HepG2 (cell line): ENCODE data around the gene NEK3. TPM values are rescaled to one million over a fixed set of nuclear protein-coding genes. Genes with fewer than 3 reads are reported as not detected.
A peak's percentile ranks its signal among the peaks of the same experiment; 100 is the strongest.

ENCODE experiments used
- ATF7-NPFF ChIP-seq: sonication (generic); formaldehyde crosslinking; IDR thresholded peaks from 2 replicates; pipeline ENCODE4 v1.8.1; 2023; ENCODE audit warnings: mild to moderate bottlenecking, low read depth, missing genetic modification reagents, moderate library complexity
- BCL3 ChIP-seq: sonication (generic); formaldehyde crosslinking; IDR thresholded peaks from 2 replicates; pipeline ENCODE4 v1.5.1; 2020; ENCODE audit warnings: mild to moderate bottlenecking, missing genetic modification reagents, moderate library complexity
- CENPT ChIP-seq: sonication (generic); formaldehyde crosslinking; IDR thresholded peaks from 2 replicates; pipeline ENCODE4 v1.8.0; 2022; ENCODE audit warnings: low read depth, mild to moderate bottlenecking, moderate library complexity, missing genetic modification reagents
- DBP ChIP-seq: sonication (generic); formaldehyde crosslinking; IDR thresholded peaks from 2 replicates; pipeline ENCODE4 v1.4.0; 2020; ENCODE audit warnings: missing genetic modification reagents; ENCODE audit errors: not compliant biosample characterization
- IKZF5 ChIP-seq: IDR thresholded peaks from 2 replicates; pipeline ENCODE4 v1.6.1; 2018; ENCODE audit warnings: missing genetic modification reagents, mild to moderate bottlenecking, missing compliant biosample characterization
- MED1 ChIP-seq: sonication (generic); formaldehyde crosslinking; IDR thresholded peaks from 2 replicates; pipeline ENCODE4 v1.4.0; 2020; ENCODE audit warnings: missing genetic modification reagents
- MXI1 ChIP-seq: IDR thresholded peaks from 3 replicates; pipeline ENCODE4 v1.6.1; 2012; ENCODE audit warnings: low read depth, low read length, inconsistent platforms, borderline replicate concordance
- MYNN ChIP-seq: sonication (generic); formaldehyde crosslinking; IDR thresholded peaks from 2 replicates; pipeline ENCODE4 v1.4.0; 2020; ENCODE audit warnings: mild to moderate bottlenecking, low read depth, missing genetic modification reagents
- MZF1 ChIP-seq: sonication (generic); formaldehyde crosslinking; IDR thresholded peaks from 2 replicates; pipeline ENCODE4 v1.8.1; 2023; ENCODE audit warnings: mild to moderate bottlenecking, missing genetic modification reagents, borderline replicate concordance
- PBX3 ChIP-seq: sonication (generic); formaldehyde crosslinking; IDR thresholded peaks from 2 replicates; pipeline ENCODE4 v1.8.1; 2023; ENCODE audit warnings: missing genetic modification reagents, inconsistent platforms, borderline replicate concordance
- RAD51 ChIP-seq: fragments of 450-650 bp; IDR thresholded peaks from 2 replicates; pipeline ENCODE4 v1.6.1; 2016; ENCODE audit warnings: borderline replicate concordance
- SRF ChIP-seq: IDR thresholded peaks from 2 replicates; pipeline ENCODE4 v1.6.1; 2011; ENCODE audit warnings: mild to moderate bottlenecking, low read depth, low read length, moderate library complexity
- ZBTB10 ChIP-seq: sonication (generic); formaldehyde crosslinking; IDR thresholded peaks from 2 replicates; pipeline ENCODE4 v1.4.0; 2020; ENCODE audit warnings: missing genetic modification reagents, borderline replicate concordance
- ZBTB42 ChIP-seq: sonication (generic); formaldehyde crosslinking; IDR thresholded peaks from 2 replicates; pipeline ENCODE4 v1.5.0; 2020; ENCODE audit warnings: mild to moderate bottlenecking, missing genetic modification reagents
- ZFP36L2 ChIP-seq: sonication (generic); formaldehyde crosslinking; IDR thresholded peaks from 2 replicates; pipeline ENCODE4 v1.4.0; 2020; ENCODE audit warnings: missing genetic modification reagents
- ZNF143 ChIP-seq: sonication (generic); formaldehyde crosslinking; IDR thresholded peaks from 2 replicates; pipeline ENCODE4 v1.4.0; 2020; ENCODE audit warnings: missing genetic modification reagents
- ZNF451 ChIP-seq: sonication (generic); formaldehyde crosslinking; IDR thresholded peaks from 2 replicates; pipeline ENCODE4 v1.5.0; 2020; ENCODE audit warnings: mild to moderate bottlenecking, missing genetic modification reagents
- ZNF550 ChIP-seq: sonication (generic); formaldehyde crosslinking; IDR thresholded peaks from 2 replicates; pipeline ENCODE4 v1.4.0; 2020; ENCODE audit warnings: mild to moderate bottlenecking, missing genetic modification reagents, borderline replicate concordance
- ZNF564 ChIP-seq: sonication (generic); formaldehyde crosslinking; IDR thresholded peaks from 2 replicates; pipeline ENCODE4 v1.8.1; 2023; ENCODE audit warnings: mild to moderate bottlenecking, missing genetic modification reagents
- ZNF616 ChIP-seq: sonication (generic); formaldehyde crosslinking; IDR thresholded peaks from 2 replicates; pipeline ENCODE4 v1.5.0; 2020; ENCODE audit warnings: low read depth, mild to moderate bottlenecking, missing genetic modification reagents
- ZNF740 ChIP-seq: sonication (generic); formaldehyde crosslinking; IDR thresholded peaks from 2 replicates; pipeline ENCODE4 v1.4.0; 2020; ENCODE audit warnings: missing genetic modification reagents
- polyA plus RNA-seq, 8 experiments: library from polyadenylated mRNA; depleted of rRNA in 3 of 8; stranded (reverse) in 7 of 8; unstranded in 1 of 8; fragments of >200 nt; fragmentation: Illumina TruSeq in 4 of 8; extraction: Trizol in 4 of 8; gene quantifications; 2 replicates each; pipeline versions ENCODE4 v1.2.1 to v1.2.3, GENCODE V29; 2011 to 2016; ENCODE audit warnings: low read depth in 4 of 8, missing spikeins in 1 of 8, mixed read lengths in 1 of 8; ENCODE audit not compliant: insufficient read depth in 1 of 8
- total RNA-seq, 5 experiments: library from RNA; depleted of rRNA; stranded (reverse); fragments of >200 nt; fragmentation: Illumina TruSeq; extraction: Trizol; gene quantifications; 2 replicates each; pipeline ENCODE4 v1.2.3, GENCODE V29; 2016; ENCODE audit warnings: low read depth in 1 of 5

NEK3 gene
- total and polyA plus RNA-seq, 2 of the 13 experiments (the other 11 are each of a cell fraction or from before 2014, with no cell fraction given) = 36.7 to 68.2 TPM

GRCh38 chr13:52159159-52159982 is at the start of gene NEK3 (continued):
- TF ChIP-seq MXI1 = peak; percentile 25; the same call in 1 of the 3 replicates
- 0 out of 2 replicates have a peak, but pooled peaks have one; percentile 39 for TF ChIP-seq ZFP36L2 (CRISPR knock-in tag)
- peak; percentile 79 for TF ChIP-seq BCL3 (CRISPR knock-in tag)
- peak; percentile 69; the same call in 1 of the 2 replicates for TF ChIP-seq ATF7-NPFF (CRISPR knock-in tag)
- TF ChIP-seq DBP (CRISPR knock-in tag) = peak; percentile 84
- TF ChIP-seq PBX3 (CRISPR knock-in tag) = peak; percentile 65; the same call in 1 of the 2 replicates
- peak; percentile 55; the same call in 1 of the 2 replicates for TF ChIP-seq ZNF564 (CRISPR knock-in tag)
- peak; percentile 77; the same call in 1 of the 2 replicates for TF ChIP-seq ZNF616
- TF ChIP-seq CENPT (CRISPR knock-in tag) = no peak
- TF ChIP-seq MYNN = no peak
- TF ChIP-seq ZNF550 (CRISPR knock-in tag) = no peak
- no peak for TF ChIP-seq ZNF740 (CRISPR knock-in tag)
- TF ChIP-seq MZF1 (CRISPR knock-in tag) = no peak
- TF ChIP-seq ZBTB10 (CRISPR knock-in tag) = peak; percentile 88; the same call in 1 of the 2 replicates
- TF ChIP-seq MED1 (CRISPR knock-in tag) = peak; percentile 79
- TF ChIP-seq SRF = no peak
- TF ChIP-seq ZBTB42 (CRISPR knock-in tag) = peak; percentile 82; the same call in 1 of the 2 replicates
- TF ChIP-seq ZNF143 (CRISPR knock-in tag) = 0 out of 2 replicates have a peak, but pooled peaks have one; percentile 17
- TF ChIP-seq ZNF451 (CRISPR knock-in tag) = peak; percentile 70; the same call in 1 of the 2 replicates
- TF ChIP-seq RAD51 = no peak
- TF ChIP-seq IKZF5 (CRISPR knock-in tag) = peak; percentile 77
